Raji (cell line): Measurements from ENCODE around the gene FGF19.

Source experiments
- POLR2A ChIP-seq: IDR thresholded peaks from 2 replicates; pipeline ENCODE4 v1.6.1; 2011; ENCODE audit warnings: low read depth, low read length, control low read depth; ENCODE audit not compliant: insufficient read depth

Gene FGF19, protein sequence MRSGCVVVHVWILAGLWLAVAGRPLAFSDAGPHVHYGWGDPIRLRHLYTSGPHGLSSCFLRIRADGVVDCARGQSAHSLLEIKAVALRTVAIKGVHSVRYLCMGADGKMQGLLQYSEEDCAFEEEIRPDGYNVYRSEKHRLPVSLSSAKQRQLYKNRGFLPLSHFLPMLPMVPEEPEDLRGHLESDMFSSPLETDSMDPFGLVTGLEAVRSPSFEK

GRCh38 chr11:69703768-69704507, at the start of gene FGF19:
Gene FGF19 (minus strand): TSS chr11:69704022. CDS start chr11:69703876, 146 bp downstream.
- TF ChIP-seq POLR2A, result no peak

DNA sequence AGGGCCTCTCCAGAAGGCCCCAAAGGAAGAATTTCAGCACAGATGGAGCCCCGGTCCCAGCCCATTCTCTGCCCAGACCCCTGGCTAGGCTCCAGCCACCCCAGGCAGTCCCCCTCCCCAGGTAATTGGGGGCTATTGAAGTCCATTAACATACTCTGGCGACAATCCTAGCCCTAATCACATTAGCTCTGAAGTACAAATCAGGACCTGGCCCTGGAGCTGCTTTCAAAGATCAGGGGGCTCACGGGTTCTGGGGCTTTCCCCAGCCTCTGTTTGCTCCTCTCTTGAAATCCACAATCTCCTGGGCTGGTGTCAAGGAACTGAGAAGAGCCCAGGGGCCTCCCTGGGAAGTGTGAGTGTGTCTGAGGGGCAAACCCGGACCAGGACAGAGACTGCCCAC, 49.1 kb upstream of the FGF19 start:
- TF ChIP-seq POLR2A, result no peak

DNA sequence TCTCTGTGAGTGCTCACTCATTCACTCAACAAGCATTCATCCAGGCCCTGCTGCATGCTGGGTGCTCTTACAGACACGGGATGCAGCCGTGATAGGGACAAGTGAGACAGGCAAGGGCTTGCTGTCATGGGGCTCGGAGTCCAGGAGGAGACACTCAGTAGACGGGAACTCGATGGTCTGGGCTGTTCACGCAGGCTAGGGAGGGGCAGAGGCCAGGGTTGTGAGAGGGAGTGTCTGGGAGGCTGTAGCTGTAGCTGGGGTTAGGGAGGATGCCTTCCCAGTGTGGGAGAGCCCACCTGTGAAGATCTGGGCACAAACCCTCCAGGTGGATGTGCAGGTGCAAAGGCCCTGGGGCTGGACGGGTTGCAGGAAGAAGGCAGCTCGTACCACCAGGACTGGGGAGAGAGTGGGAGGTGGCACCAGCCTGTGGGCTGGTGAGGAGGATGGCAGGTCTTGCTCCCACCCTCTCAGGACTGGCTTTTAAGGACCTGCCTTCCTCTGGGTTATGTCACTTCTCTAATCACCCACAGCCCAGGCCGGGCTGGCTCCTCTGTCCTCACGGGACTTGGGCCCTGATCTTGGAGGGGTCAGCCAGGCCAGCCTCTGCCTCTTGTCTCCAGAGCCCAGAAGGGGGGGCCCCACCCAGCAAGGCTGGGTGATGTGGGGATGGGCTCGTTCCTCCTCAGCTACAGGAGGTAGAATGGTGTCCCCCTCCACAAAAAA, 47.2 kb upstream of the FGF19 start:
- TF ChIP-seq POLR2A, result no peak

- no peak for TF ChIP-seq POLR2A
Observed at GRCh38 chr11:69750108-69750850, 46.5 kb upstream of the FGF19 start.

DNA sequence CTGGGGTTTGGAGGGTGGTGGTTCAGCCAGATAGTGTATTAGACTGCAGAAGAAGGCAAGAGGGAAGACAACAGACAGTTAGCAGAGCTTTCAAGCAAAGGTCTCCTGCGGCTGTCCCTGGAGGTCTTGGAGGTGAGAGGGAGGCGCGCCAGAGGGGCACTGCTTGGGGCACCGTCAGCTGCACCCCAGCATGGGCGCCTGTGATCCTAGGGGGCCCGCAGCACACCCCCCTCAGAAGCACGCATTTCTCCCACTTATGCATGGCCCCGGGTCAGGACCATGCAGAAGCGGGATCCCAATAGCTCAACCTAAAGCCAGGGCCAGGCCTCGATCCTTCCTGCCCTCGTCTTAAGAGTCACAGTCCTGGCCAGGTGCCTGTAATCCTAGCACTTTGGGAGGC, 44.8 kb upstream of the FGF19 start:
- no peak for TF ChIP-seq POLR2A

DNA sequence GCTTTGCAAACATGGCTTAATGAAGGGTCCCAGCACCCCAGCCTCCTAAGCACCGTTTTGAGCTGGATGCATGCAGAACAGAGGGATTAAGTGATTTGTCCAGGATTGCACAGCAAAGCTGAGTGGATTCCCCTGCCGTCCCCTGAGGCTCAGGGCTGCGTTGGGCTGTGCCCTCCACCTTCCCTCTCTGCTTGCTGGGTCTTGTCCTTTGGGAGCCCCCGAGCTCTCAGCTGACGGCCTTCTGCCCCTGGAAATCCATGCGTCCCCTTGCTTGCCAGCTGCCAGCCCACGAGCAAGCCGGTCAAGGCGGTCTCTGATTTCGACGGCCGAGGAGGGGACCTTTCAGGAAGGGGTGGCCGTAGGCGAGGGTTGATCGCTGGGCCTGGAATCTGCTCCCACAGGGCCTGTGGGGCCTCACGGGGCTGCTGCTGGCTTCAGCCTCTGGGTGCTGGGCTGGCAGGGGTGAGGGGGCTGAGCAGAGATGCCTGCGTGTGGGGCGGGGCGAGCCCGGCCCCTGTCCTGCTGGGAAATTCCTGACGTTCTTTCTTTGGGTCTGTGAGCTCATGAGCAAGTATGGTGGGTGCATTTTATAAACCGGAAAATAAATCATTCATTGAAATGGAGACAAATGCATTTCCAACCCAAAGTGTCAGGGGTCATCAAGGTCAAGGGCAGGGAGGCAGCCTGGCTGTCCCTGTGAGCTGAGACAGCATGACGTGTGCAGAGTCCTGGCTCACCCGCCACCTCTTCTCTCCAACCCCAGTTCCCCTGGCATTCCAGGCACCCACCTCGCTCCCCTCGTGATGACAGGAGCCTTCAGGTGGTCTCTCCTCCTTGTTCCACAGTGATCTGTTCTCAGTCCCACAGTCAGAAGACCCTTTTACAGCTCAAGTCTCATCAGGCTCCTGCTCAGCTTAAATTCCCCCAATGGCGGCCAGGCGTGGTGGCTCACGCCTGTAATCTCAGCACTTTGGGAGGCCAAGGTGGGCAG, 43.2 kb upstream of the FGF19 start:
- no peak for TF ChIP-seq POLR2A

DNA sequence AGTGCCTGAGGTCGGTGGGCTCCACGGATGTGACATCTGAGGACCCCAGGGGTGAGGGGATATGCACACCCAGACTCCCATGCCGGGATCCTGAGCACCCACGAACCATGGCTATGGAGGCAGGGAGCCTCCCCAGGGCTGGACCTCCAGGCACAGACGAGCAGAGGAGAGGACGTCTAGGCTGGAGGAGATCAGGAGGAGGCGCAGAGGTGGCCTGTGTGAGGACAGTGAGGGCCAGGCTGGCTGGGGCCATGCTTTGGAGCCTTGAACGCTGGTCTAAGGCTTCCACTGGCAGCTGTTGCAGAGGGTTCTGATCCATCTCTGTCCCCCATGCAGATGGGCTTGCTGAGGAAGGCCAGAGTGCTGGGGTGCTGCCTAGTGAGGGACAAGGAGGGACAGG, 42.3 kb upstream of the FGF19 start:
- no peak for TF ChIP-seq POLR2A

DNA sequence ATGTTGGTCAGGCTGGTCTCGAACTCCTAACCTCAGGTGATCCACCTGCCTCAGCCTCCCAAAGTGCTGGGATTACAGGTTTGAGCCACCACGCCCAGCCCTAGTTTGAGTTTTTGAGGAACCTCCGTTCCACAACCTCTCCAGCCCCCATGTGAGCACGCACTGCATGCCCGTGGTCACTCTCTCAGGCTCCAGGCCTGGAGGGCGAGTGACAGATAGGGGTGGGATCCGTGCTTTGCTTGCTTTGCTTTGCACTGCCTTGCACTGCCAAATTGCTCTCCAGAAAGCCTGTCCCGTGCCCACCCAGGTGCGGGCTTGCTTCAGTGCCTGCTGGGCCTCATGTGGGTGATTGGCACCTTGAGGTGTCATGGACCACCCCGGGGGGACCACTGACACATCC, 41.4 kb upstream of the FGF19 start:
- TF ChIP-seq POLR2A, result no peak

GRCh38 chr11:69744435-69744834, 40.6 kb upstream of the FGF19 start:
- no peak for TF ChIP-seq POLR2A

DNA sequence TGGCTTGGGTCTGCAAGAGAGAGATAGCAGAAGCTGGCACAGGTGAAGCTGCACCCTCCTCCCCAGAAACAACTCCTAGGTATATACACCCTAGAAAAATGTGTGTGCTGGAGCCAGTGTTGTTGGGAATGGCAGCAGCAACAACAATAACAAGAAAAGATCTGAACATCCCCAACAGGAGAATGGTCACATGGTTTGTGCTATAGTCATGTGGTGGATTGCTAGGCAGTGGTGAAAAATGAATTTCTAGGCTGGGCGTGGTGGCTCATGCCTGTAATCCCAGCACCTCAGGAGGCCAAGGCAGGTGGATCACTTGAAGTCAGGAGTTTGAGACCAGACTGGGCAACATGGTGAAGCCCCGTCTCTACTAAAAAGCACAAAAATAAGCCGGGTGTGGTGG, 31.0 kb upstream of the FGF19 start:
- no peak for TF ChIP-seq POLR2A

GRCh38 chr11:69734367-69734766, 30.5 kb upstream of the FGF19 start:
- TF ChIP-seq POLR2A, result no peak

DNA sequence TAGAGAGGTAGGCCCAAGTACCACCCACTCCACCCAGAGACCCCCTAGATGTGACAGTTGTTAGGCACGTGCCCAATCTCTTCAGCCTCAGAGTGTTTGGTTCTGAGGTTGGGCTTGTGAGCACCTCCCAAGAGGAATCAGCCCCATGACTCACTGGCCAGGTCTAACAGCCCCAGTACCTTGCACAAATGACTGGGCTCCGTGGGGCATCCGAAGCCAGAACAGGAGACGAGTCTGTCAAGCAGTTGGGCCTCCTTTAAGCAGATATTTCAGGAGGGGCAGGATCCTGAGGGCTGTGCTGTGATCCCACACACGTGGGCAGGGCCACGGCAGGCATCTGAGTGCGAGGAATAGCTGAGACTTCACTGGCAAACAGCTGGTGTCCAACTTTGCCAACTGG, 29.1 kb upstream of the FGF19 start:
- TF ChIP-seq POLR2A, result no peak

- no peak for TF ChIP-seq POLR2A
Observed at GRCh38 chr11:69731110-69731509, 27.3 kb upstream of the FGF19 start.

- no peak for TF ChIP-seq POLR2A
Observed at GRCh38 chr11:69730500-69730899, 26.7 kb upstream of the FGF19 start.
